NOMO-1 treated with DMSO at 0.1 percent for 48 hours (cell line): ENCODE results near the gene SIGLEC5.
A peak's percentile ranks its signal among the peaks of the same experiment; 100 is the strongest.

Experiments
- DNase-seq: peaks from one replicate; lab custom pipeline; 2025; ENCODE audit not compliant: unreplicated experiment; lab: John Stamatoyannopoulos, UW

The SIGLEC5 gene

DNA sequence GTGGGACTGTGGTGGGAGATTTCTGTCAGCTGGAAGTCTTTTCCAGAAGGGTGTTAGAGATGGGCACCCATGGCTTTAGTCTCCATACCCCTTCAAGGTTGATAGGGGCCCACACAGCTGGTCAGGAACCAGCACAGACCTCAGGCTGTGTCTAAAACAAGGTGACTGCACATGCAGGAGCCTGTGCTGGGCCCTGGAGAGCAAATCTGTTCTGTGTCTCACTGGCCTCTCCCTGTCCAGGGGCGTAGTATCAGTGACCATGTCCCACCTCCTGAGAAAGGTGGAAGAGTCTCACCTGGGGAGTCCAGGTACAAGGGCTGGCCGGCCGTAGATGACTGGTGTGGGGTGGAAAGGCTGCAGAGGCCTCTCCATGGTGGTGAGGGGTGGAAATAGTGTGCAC, 39.8 kb downstream of the SIGLEC5 start:
- no peak for DNase-seq

- no peak for DNase-seq
Measured at GRCh38 chr19:51589511-51589910, 40.7 kb downstream of the SIGLEC5 start.

DNA sequence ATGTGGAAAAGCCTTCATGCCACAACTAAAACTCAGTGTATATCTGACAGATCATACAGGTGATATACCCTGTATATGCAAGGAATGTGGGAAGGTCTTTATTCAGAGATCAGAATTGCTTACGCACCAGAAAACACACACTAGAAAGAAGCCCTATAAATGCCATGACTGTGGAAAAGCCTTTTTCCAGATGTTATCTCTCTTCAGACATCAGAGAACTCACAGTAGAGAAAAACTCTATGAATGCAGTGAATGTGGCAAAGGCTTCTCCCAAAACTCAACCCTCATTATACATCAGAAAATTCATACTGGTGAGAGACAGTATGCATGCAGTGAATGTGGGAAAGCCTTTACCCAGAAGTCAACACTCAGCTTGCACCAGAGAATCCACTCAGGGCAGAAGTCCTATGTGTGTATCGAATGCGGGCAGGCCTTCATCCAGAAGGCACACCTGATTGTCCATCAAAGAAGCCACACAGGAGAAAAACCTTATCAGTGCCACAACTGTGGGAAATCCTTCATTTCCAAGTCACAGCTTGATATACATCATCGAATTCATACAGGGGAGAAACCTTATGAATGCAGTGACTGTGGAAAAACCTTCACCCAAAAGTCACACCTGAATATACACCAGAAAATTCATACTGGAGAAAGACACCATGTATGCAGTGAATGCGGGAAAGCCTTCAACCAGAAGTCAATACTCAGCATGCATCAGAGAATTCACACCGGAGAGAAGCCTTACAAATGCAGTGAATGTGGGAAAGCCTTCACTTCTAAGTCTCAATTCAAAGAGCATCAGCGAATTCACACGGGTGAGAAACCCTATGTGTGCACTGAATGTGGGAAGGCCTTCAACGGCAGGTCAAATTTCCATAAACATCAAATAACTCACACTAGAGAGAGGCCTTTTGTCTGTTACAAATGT, 42.7 kb downstream of the SIGLEC5 start:
- DNase-seq: no peak

DNA sequence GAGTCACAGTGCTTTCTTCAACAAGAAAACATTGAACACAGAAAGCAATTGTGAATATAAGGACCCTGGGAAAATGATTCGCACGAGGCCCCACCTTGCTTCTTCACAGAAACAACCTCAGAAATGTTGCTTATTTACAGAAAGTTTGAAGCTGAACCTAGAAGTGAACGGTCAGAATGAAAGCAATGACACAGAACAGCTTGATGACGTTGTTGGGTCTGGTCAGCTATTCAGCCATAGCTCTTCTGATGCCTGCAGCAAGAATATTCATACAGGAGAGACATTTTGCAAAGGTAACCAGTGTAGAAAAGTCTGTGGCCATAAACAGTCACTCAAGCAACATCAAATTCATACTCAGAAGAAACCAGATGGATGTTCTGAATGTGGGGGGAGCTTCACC, 43.4 kb downstream of the SIGLEC5 start:
- DNase-seq: no peak

DNA sequence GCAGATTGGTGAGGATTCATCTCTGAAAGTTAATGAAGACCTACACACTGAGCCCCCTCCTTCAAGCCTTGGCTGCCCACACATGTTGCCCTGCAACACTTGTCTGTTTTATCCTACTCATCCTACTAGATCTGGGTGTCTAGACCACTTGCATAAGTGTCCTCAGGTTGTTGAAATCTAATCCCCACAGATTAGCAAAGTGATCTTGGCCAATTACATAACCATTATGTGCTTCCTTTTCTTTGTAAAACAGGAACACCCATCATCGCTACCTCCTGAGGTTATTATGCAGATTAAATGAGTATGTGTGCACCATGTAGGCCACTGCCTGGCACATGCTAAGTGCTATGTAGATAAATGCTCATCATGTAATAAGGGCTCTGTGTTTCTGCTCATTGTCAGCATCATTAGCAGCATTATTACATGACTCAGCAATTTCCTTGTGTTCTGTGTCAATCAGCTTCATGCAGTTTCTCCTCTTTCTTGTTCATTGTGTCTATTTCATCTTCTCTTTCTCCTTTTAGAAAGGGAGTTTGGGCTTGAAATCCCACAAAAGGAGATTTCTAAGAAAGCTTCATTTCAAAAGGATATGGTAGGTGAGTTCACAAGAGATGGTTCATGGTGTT, 44.0 kb downstream of the SIGLEC5 start:
- peak; percentile 88 for DNase-seq

- no peak for DNase-seq
Measured at GRCh38 chr19:51576850-51577249, 53.4 kb downstream of the SIGLEC5 start.

DNA sequence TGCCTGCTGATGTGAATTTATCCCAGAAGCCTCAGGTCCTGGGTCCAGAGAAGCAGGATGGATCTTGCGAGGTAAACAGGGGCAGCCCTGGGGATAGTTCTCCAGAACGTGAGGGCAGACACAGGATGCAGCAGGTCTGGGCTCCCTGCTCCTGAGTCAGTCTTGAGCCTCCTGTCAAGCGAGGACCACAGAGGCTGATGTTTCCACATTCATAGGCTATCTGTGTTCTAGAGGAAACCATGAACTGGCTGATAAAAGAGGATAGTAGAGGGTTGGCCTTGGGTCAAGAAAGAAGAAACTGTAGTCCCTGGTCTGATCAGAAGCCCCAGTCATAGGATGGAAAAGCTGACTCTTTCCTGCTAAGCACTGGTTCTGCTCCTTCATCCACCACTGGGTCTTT, 56.9 kb downstream of the SIGLEC5 start:
- no peak for DNase-seq

DNA sequence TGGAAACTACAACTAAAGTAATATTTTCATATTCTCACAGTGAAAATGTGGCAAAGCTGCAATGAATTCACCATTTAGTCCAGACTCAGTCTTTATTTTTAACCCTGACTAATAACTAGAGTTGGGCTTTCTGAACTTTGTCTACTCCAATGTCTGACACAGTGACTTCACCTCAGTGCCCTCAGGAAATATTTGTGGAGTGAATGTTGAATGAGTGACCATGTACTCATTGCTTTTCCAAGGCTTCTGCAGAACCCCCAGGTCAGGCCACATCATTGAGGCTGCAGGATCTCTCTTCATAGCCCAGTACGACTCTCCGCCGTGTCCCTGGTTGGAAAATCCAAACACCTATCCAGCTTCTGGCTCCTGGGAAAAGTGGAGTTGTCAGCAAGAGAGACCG, 57.3 kb downstream of the SIGLEC5 start:
- no peak for DNase-seq

- DNase-seq: peak; percentile 56
Measured at GRCh38 chr19:51572410-51572809, 57.8 kb downstream of the SIGLEC5 start.

- no peak for DNase-seq
Measured at GRCh38 chr19:51571599-51571998, 58.6 kb downstream of the SIGLEC5 start.

GRCh38 chr19:51570962-51571575, 59.1 kb downstream of the SIGLEC5 start, which contains the start of gene ZNF175:
ZNF175 (plus strand) TSS chr19:51571283; CDS start chr19:51573330, 2,047 bp downstream.
- peak; percentile 92 for DNase-seq

- no peak for DNase-seq
Measured at GRCh38 chr19:51568456-51568855, 61.7 kb downstream of the SIGLEC5 start.

DNA sequence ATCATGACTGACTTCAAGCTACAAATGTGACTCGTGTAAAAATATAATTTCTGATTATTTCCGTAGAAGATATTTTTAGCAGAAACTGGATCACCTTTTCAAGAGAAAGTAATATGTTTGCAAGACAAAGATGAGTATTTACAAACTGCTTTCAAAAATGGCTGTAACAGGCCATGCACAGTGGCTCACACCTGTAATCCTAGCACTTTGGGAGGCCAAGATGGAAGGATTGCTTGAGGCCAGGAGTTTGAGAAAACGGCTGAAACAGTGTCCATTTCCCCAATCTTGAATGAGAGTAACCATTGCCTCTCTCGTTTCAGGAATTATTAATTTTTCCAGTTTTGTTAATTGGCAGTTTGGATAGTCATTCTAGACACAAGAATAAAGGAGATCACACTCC, 62.6 kb downstream of the SIGLEC5 start:
- no peak for DNase-seq

DNA sequence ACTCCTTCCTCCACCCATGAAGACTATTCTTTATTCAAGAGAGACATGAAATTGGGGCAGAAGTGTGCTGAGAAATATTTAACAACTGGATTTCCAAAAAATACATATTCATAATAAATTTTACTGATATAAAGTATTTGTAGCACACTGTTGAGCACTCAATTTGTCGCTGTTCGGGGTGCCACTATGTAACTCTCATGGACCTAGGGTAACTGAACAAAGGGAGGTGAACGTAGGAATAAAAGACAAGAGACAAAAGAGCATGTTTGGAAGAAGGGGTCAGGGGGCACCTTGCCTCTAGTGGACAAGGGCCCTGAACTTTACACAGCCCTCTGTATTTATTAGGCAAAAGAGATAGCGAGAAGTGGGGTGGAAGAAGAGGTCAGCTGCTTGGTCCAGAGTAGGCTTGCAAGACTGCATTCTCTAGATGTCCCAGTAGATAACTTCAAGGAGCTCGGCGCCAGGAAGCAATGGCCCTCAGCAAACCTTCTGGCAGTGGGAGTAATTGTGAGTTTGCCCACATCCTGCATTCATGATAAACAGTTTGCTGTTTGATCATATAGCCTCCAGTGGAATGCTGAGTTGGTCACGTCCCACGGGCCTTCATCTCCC, 63.6 kb downstream of the SIGLEC5 start:
- no peak for DNase-seq

- peak; percentile 69 for DNase-seq
Measured at GRCh38 chr19:51565583-51565982, 64.6 kb downstream of the SIGLEC5 start.

GRCh38 chr19:51564791-51565190, 65.4 kb downstream of the SIGLEC5 start:
- DNase-seq: peak; percentile 89
